NB4 (cell line): ENCODE data around the gene TLR4.

Experiments used
- CTCF ChIP-seq: IDR thresholded peaks from one replicate; pipeline ENCODE4 v1.5.1; 2012; ENCODE audit warnings: low read depth, low read length
- MAX ChIP-seq: IDR thresholded peaks from 2 replicates; pipeline ENCODE4 v1.6.1; 2011; ENCODE audit warnings: low read depth, low read length
- MYC ChIP-seq: IDR thresholded peaks from 2 replicates; pipeline ENCODE4 v1.6.1; 2011; ENCODE audit warnings: low read depth, low read length
- POLR2A ChIP-seq: IDR thresholded peaks from 2 replicates; pipeline ENCODE4 v1.6.1; 2011; ENCODE audit warnings: mild to moderate bottlenecking; ENCODE audit not compliant: insufficient read length; ENCODE audit errors: extremely low read depth

- no peak for TF ChIP-seq CTCF
- no peak for TF ChIP-seq MAX
- no peak for TF ChIP-seq POLR2A
- TF ChIP-seq MYC = no peak
Measured at GRCh38 chr9:117745598-117745997, 41.4 kb downstream of the TLR4 start.
